ENCODE results near the gene BST2.

Gene BST2

GRCh38 chr19:17380426-17381138, 24.8 kb downstream of the BST2 start:
- Histone ChIP-seq H3K36me3 (replicated peaks; ENCODE audit: low read depth, low read length) (no peaks in the 10 kb centered on the region), H3K4me3 (ENCODE audit: low read length) (no peak overlapping the region), H3K9ac (ENCODE audit: low read length) (no peak overlapping the region), H2AFZ (ENCODE audit: low read depth, low read length) (no peak overlapping the region), H4K20me1 (ENCODE audit: insufficient read depth, low read length) (no peaks in the 10 kb centered on the region), H3K27me3 (ENCODE audit: low read depth, low read length) (no peaks in the 10 kb centered on the region), H3K4me1 (ENCODE audit: low read length) (peaks cover 12% of the 10 kb centered on the region), H3K79me2 (ENCODE audit: low read length) (no peaks in the 10 kb centered on the region), H3K4me2 (ENCODE audit: low read length) (no peak overlapping the region), H3K9me3 (ENCODE audit: insufficient read depth, low read length) (0 out of 2 replicates have a peak, but pooled peaks cover 3% of the 10 kb centered on the region), H3K27ac (ENCODE audit: low read length) (no peak overlapping the region)
- no peak for TF ChIP-seq EZH2phosphoT487 (IDR thresholded peaks at IDR 0.05; ENCODE audit: low read depth)
- TF ChIP-seq CTCF (IDR thresholded peaks at IDR 0.05; ENCODE audit: low read depth, low read length) = no peak

GRCh38 chr19:17379221-17379631, 26.2 kb downstream of the BST2 start:
- no peak overlapping the region for H3K9ac ChIP-seq (ENCODE audit: low read length)
- H3K27me3 ChIP-seq (ENCODE audit: low read depth, low read length) = peaks cover 6% of the 10 kb centered on the region; the same call in 1 of the 2 replicates
- H3K4me3 ChIP-seq (ENCODE audit: low read length) = no peak overlapping the region
- no peak overlapping the region for H3K4me2 ChIP-seq (ENCODE audit: low read length)
- no peak overlapping the region for H3K27ac ChIP-seq (ENCODE audit: low read length)
- peaks cover 12% of the 10 kb centered on the region for H3K4me1 ChIP-seq (ENCODE audit: low read length)
- 0 out of 2 replicates have a peak, but pooled peaks cover 3% of the 10 kb centered on the region for H3K9me3 ChIP-seq (ENCODE audit: insufficient read depth, low read length)
- H4K20me1 ChIP-seq (ENCODE audit: insufficient read depth, low read length) = no peaks in the 10 kb centered on the region
- H3K79me2 ChIP-seq (ENCODE audit: low read length) = no peaks in the 10 kb centered on the region
- TF ChIP-seq CTCF (IDR thresholded peaks at IDR 0.05; ENCODE audit: low read depth, low read length) (no peak), EZH2phosphoT487 (IDR thresholded peaks at IDR 0.05; ENCODE audit: low read depth) (no peak)
- H3K36me3 ChIP-seq (replicated peaks; ENCODE audit: low read depth, low read length) = no peaks in the 10 kb centered on the region
- H2AFZ ChIP-seq (ENCODE audit: low read depth, low read length) = no peak overlapping the region

GRCh38 chr19:17378271-17378670, 27.2 kb downstream of the BST2 start:
- Histone ChIP-seq H3K27ac (ENCODE audit: low read length) (no peak overlapping the region), H3K4me2 (ENCODE audit: low read length) (no peak overlapping the region), H3K9ac (ENCODE audit: low read length) (no peak overlapping the region), H3K4me1 (ENCODE audit: low read length) (peaks cover 9% of the 10 kb centered on the region), H3K9me3 (ENCODE audit: insufficient read depth, low read length) (0 out of 2 replicates have a peak, but pooled peaks cover 3% of the 10 kb centered on the region), H3K4me3 (ENCODE audit: low read length) (no peak overlapping the region), H4K20me1 (ENCODE audit: insufficient read depth, low read length) (no peaks in the 10 kb centered on the region), H3K79me2 (ENCODE audit: low read length) (no peaks in the 10 kb centered on the region), H2AFZ (ENCODE audit: low read depth, low read length) (no peak overlapping the region), H3K27me3 (ENCODE audit: low read depth, low read length) (peaks cover 6% of the 10 kb centered on the region; the same call in 1 of the 2 replicates), H3K36me3 (replicated peaks; ENCODE audit: low read depth, low read length) (no peaks in the 10 kb centered on the region)
- TF ChIP-seq EZH2phosphoT487 (IDR thresholded peaks at IDR 0.05; ENCODE audit: low read depth) (no peak), CTCF (IDR thresholded peaks at IDR 0.05; ENCODE audit: low read depth, low read length) (no peak)

- Histone ChIP-seq H3K9ac (ENCODE audit: low read length) (no peak within 1 kb of the TSS), H3K79me2 (ENCODE audit: low read length) (no peaks in the 10 kb centered on the region), H2AFZ (ENCODE audit: low read depth, low read length) (no peak within 1 kb of the TSS), H3K27ac (ENCODE audit: low read length) (no peak within 1 kb of the TSS), H3K9me3 (ENCODE audit: insufficient read depth, low read length) (0 out of 2 replicates have a peak, but pooled peaks cover 3% of the 10 kb centered on the region), H3K4me2 (ENCODE audit: low read length) (no peak within 1 kb of the TSS), H3K27me3 (ENCODE audit: low read depth, low read length) (peaks cover 6% of the 10 kb centered on the region; the same call in 1 of the 2 replicates), H3K4me1 (ENCODE audit: low read length) (no peaks in the 10 kb centered on the region), H4K20me1 (ENCODE audit: insufficient read depth, low read length) (no peaks in the 10 kb centered on the region), H3K4me3 (ENCODE audit: low read length) (no peak within 1 kb of the TSS), H3K36me3 (replicated peaks; ENCODE audit: low read depth, low read length) (no peaks in the 10 kb centered on the region)
- TF ChIP-seq CTCF (IDR thresholded peaks at IDR 0.05; ENCODE audit: low read depth, low read length) (no peak), EZH2phosphoT487 (IDR thresholded peaks at IDR 0.05; ENCODE audit: low read depth) (no peak)
Measured at GRCh38 chr19:17376935-17377600, 28.4 kb downstream of the BST2 start, which contains the start of gene PLVAP. Gene PLVAP, minus strand, starts transcription at chr19:17377342. Its CDS starts 54 bp downstream, at chr19:17377288.

All from OCI-LY3 (cell line).